Neural crest cell (in vitro differentiated cells): ENCODE measurements around the gene ISX. TPM values are rescaled to one million over a fixed set of nuclear protein-coding genes. Genes with fewer than 3 reads are reported as not detected.

Experiments used
- DNase-seq: peaks from one replicate; pipeline ENCODE4 v3.0.0; 2021; ENCODE audit warnings: low read depth, mixed read lengths, low spot score
- H3K27ac Mint-ChIP-seq: one replicate; pipeline ENCODE4 v1.8.0; 2021; ENCODE audit warnings: mild to moderate bottlenecking, mixed read lengths; ENCODE audit not compliant: unreplicated experiment
- H3K27me3 Mint-ChIP-seq: 2 replicates; pipeline ENCODE4 v1.8.0; 2021; ENCODE audit warnings: low read depth, mild to moderate bottlenecking, mixed read lengths
- H3K36me3 Mint-ChIP-seq: 2 replicates; pipeline ENCODE4 v1.8.0; 2021; ENCODE audit warnings: low read depth, mild to moderate bottlenecking, mixed read lengths
- H3K4me1 Mint-ChIP-seq: 2 replicates; pipeline ENCODE4 v1.8.0; 2021; ENCODE audit warnings: mixed read lengths
- H3K4me3 Mint-ChIP-seq: one replicate; pipeline ENCODE4 v1.8.0; 2021; ENCODE audit warnings: mild to moderate bottlenecking, mixed read lengths
- H3K9me3 Mint-ChIP-seq: 2 replicates; pipeline ENCODE4 v1.8.0; 2021; ENCODE audit warnings: mixed read lengths
- total RNA-seq: library from RNA; stranded (reverse); gene quantifications from 2 replicates; pipeline ENCODE4 v1.2.1, GENCODE V29; 2021
- TF ChIP-seq, protein P1 (sequence below): fragments of 200-600 bp; sonication (generic); conservative IDR thresholded peaks from 2 replicates; pipeline ENCODE4 v1.5.0; 2021; ENCODE audit warnings: antibody characterized with exemption, mild to moderate bottlenecking

Gene ISX
- total RNA-seq, 1 donor from 2014 or later: not detected

DNA sequence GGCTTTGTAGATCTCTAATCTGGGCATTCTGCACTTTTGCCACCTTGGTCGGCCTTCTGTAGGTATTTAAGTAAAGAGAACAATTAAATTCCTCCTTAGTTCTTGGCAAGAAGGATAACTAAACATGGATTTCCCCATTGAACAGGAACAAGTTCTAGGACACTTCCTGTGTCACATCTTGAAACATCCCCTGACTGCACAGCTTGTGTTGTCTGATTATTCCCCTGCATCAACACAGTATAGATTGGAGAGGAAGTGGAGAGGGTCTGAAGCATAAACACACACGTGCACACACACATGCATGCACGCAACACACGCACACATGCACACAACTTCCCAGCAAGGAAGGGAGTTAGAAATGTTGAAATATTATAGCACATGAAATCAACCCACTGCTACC lies 8.6 kb downstream of the ISX start:
- Mint-ChIP-seq H3K36me3 (no peaks in the 10 kb centered on the region), H3K9me3 (no peaks in the 10 kb centered on the region), H3K27ac (no peak overlapping the region), H3K27me3 (peaks cover 14% of the 10 kb centered on the region), H3K4me1 (no peaks in the 10 kb centered on the region), H3K4me3 (no peak overlapping the region)
- TF ChIP-seq, protein P1, sequence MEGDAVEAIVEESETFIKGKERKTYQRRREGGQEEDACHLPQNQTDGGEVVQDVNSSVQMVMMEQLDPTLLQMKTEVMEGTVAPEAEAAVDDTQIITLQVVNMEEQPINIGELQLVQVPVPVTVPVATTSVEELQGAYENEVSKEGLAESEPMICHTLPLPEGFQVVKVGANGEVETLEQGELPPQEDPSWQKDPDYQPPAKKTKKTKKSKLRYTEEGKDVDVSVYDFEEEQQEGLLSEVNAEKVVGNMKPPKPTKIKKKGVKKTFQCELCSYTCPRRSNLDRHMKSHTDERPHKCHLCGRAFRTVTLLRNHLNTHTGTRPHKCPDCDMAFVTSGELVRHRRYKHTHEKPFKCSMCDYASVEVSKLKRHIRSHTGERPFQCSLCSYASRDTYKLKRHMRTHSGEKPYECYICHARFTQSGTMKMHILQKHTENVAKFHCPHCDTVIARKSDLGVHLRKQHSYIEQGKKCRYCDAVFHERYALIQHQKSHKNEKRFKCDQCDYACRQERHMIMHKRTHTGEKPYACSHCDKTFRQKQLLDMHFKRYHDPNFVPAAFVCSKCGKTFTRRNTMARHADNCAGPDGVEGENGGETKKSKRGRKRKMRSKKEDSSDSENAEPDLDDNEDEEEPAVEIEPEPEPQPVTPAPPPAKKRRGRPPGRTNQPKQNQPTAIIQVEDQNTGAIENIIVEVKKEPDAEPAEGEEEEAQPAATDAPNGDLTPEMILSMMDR: no peak
- no peak for DNase-seq

DNA sequence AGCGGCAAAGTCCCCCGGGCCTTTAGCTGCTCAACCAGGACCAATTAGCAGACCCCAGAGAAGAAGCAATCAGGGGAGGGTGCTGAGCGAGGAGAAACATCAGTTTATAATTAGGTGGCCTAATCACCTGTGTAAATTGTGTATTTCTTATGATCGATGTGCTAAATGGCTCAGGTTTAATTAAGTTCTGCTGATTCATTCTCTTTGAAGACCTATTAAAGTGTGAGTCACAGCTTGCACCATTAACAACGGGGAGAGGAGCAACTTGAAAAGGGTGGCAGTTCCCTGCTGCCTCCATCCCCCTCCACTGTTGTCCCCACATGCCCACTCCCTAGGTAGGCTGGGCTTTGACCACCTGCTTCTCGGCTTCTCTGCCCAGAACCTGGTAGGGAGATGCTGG lies 10.7 kb downstream of the ISX start:
- H3K27ac Mint-ChIP-seq: no peak overlapping the region
- TF ChIP-seq, protein P1: no peak
- peaks cover 5% of the 10 kb centered on the region for H3K27me3 Mint-ChIP-seq
- no peaks in the 10 kb centered on the region for H3K36me3 Mint-ChIP-seq
- H3K4me1 Mint-ChIP-seq: no peaks in the 10 kb centered on the region
- no peak for DNase-seq
- no peak overlapping the region for H3K4me3 Mint-ChIP-seq
- no peaks in the 10 kb centered on the region for H3K9me3 Mint-ChIP-seq

DNA sequence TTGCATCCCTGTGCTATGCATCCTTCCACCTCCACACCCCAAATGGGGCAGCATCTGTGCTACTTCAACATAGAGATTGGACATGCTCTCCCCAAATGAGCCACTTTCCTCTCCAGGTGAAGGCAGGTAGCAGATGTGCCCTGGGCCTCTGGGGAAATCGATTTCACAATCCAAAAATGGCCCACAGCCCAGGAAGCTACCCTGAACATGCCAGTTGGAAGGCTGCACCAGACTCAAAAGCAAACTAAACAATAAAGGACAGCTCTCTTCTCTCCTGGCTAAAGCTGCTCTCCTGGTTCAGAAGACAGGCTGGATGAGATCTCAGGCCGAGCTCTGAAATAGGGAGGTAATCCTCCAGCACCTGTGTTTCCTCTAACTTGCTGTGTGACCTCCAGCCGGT lies 19.7 kb downstream of the ISX start:
- H3K4me1 Mint-ChIP-seq: no peaks in the 10 kb centered on the region
- DNase-seq: no peak
- H3K4me3 Mint-ChIP-seq: no peak overlapping the region
- H3K27ac Mint-ChIP-seq: no peak overlapping the region
- peaks cover 2% of the 10 kb centered on the region for H3K9me3 Mint-ChIP-seq
- TF ChIP-seq, protein P1: no peak
- peaks cover 18% of the 10 kb centered on the region for H3K27me3 Mint-ChIP-seq
- H3K36me3 Mint-ChIP-seq: no peaks in the 10 kb centered on the region

DNA sequence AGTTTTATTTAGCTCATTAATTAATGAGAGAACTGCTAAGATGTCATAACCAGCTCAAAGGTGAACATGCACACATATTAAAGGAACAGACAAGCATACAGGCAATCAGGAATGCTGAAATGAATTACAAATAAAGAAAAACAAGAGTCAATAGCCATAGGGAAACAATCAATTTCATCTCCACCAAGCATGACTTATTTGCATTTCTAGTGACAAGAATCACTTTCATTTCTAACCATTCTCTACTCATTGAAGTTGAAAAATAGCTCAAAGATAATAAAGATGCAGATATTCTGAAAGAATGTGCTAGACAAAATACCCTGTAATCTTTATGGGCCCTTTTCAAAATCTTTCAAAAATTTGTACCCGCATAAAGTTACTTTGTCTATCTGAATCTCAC lies 23.2 kb downstream of the ISX start:
- TF ChIP-seq, protein P1: no peak
- H3K4me3 Mint-ChIP-seq: no peak overlapping the region
- no peak overlapping the region for H3K27ac Mint-ChIP-seq
- H3K36me3 Mint-ChIP-seq: no peaks in the 10 kb centered on the region
- peaks cover 3% of the 10 kb centered on the region for H3K9me3 Mint-ChIP-seq
- no peak for DNase-seq
- H3K4me1 Mint-ChIP-seq: no peaks in the 10 kb centered on the region
- peaks cover 23% of the 10 kb centered on the region for H3K27me3 Mint-ChIP-seq

DNA sequence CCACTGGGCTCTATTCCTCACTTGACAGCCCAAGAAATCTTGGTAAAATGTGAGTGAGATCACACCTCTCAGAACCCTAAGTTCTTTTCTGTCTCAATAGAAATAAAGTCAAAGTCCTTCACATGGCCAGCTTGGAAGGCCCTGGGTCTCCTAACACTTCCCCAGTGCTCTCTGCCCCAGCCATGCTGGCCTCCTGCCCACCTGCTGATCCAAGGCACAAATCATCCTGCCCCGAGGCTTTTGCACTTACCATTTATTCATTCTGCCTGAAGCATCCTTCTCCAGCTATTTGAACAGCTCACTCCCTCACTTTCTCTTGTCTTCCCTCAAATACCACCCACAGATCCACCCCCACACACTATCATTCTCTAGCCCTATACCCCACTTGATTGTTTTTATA lies 26.4 kb downstream of the ISX start:
- TF ChIP-seq, protein P1: no peak
- peaks cover 21% of the 10 kb centered on the region for H3K27me3 Mint-ChIP-seq
- no peak overlapping the region for H3K27ac Mint-ChIP-seq
- no peak overlapping the region for H3K4me3 Mint-ChIP-seq
- H3K36me3 Mint-ChIP-seq: no peaks in the 10 kb centered on the region
- H3K9me3 Mint-ChIP-seq: peaks cover 3% of the 10 kb centered on the region
- DNase-seq: no peak
- no peaks in the 10 kb centered on the region for H3K4me1 Mint-ChIP-seq

DNA sequence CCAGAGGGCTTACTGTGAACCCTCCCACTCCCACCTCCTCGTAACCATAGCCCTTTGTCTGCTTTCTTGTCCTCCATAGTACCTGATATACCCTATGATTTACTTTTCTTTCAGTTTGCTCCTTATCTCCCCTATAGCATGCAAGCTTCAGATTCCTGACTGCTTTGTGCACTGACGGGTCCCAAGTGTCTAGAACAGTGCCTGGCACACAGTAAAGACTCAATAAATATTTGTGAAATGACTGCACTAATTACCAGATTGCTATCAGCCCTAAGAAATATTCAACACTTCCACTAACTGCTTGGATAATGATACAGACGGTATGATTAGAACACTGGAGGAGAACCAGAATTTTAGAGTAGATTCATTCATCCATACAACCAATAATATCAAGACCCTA lies 33.0 kb downstream of the ISX start:
- TF ChIP-seq, protein P1: no peak
- Mint-ChIP-seq H3K4me3 (no peak overlapping the region), H3K27me3 (no peaks in the 10 kb centered on the region), H3K27ac (no peak overlapping the region), H3K9me3 (no peaks in the 10 kb centered on the region), H3K36me3 (no peaks in the 10 kb centered on the region), H3K4me1 (no peaks in the 10 kb centered on the region)
- DNase-seq: no peak
